IMR-90 (cell line): ENCODE measurements around the gene DLL4.

Experiments
- MXI1 ChIP-seq: IDR thresholded peaks from 2 replicates; pipeline ENCODE4 v1.6.1; 2012; ENCODE audit warnings: low read depth, mild to moderate bottlenecking, low read length, moderate library complexity, borderline replicate concordance
- RCOR1 ChIP-seq: IDR thresholded peaks from 2 replicates; pipeline ENCODE4 v1.6.1; 2012; ENCODE audit warnings: mild to moderate bottlenecking, low read length, improper control_type of control experiment; ENCODE audit not compliant: insufficient replicate concordance
- TF ChIP-seq, protein P1 (sequence below): conservative IDR thresholded peaks from 2 replicates; pipeline ENCODE4 v1.5.1; 2012; ENCODE audit warnings: mild to moderate bottlenecking, low read depth, low read length, improper control_type of control experiment

- TF ChIP-seq, protein P1, sequence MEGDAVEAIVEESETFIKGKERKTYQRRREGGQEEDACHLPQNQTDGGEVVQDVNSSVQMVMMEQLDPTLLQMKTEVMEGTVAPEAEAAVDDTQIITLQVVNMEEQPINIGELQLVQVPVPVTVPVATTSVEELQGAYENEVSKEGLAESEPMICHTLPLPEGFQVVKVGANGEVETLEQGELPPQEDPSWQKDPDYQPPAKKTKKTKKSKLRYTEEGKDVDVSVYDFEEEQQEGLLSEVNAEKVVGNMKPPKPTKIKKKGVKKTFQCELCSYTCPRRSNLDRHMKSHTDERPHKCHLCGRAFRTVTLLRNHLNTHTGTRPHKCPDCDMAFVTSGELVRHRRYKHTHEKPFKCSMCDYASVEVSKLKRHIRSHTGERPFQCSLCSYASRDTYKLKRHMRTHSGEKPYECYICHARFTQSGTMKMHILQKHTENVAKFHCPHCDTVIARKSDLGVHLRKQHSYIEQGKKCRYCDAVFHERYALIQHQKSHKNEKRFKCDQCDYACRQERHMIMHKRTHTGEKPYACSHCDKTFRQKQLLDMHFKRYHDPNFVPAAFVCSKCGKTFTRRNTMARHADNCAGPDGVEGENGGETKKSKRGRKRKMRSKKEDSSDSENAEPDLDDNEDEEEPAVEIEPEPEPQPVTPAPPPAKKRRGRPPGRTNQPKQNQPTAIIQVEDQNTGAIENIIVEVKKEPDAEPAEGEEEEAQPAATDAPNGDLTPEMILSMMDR = no peak
- no peak for TF ChIP-seq MXI1
- no peak for TF ChIP-seq RCOR1
Measured at GRCh38 chr15:40915679-40916078, 13.5 kb upstream of the DLL4 start.
